Mesenteric fat pad (tissue), 1 donor: ENCODE results near the gene COL16A1. TPM values are rescaled to one million over a fixed set of nuclear protein-coding genes. Genes with fewer than 3 reads are reported as not detected.

Source experiments
- DNase-seq: peaks from one replicate; pipeline ENCODE4 v3.0.0-alpha.2; 2020; ENCODE audit warnings: low spot score
- total RNA-seq: library from RNA; stranded (reverse); fragmentation: NEBNext Ultra II Directional; extraction: Animal tissue kit (Norgen Biotek cat#: 25700); gene quantifications from one replicate; pipeline ENCODE4 v1.2.1, GENCODE V29; 2021
- donor health status: DM: yes; HTN: yes; CAD: no.

The COL16A1 gene
- total RNA-seq, 1 donor from 2014 or later, result 38.9 TPM

DNA sequence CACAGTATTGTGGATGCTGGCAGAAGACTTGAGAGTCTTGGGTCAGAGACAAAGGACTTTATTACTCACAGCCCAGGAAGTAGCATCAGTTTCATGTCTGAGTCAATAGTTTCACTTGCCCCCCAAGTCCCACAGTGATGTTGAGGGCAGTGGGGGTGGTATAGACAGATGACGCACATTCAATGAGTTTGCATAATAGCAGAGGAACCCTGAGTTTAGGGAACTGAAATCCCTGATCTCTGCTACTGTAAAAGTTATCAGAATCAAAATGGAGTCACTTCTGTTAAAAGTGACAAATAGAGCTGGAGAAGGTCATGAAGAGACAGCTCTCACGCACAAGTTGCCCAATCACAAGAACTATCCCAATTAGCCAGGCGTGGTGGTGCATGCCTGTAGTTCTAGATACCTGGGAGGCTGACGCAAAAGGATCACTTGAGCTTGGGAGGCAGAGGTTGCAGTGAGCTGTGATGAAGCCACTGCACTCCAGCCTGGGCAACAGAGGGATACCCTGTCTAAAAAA lies 97.8 kb downstream of the COL16A1 start:
- DNase-seq, result peak; percentile 64

Other genes with a start within 250 kb of the COL16A1 start
- 154 TPM for gene TINAGL1, start 127.5 kb downstream of the COL16A1 start, total RNA-seq
- gene HCRTR1, start 86.3 kb downstream of the COL16A1 start, total RNA-seq, result 0.39 TPM
- gene PEF1, start 59.1 kb downstream of the COL16A1 start, total RNA-seq, result 47.9 TPM
- gene ADGRB2, start 60.3 kb upstream of the COL16A1 start, total RNA-seq, result 3.9 TPM
- 9.5 TPM for gene SPOCD1, start 112.0 kb upstream of the COL16A1 start, total RNA-seq
- gene PTP4A2, start 234.4 kb upstream of the COL16A1 start, total RNA-seq, result 472 TPM